Mesothelial cell of epicardium (in vitro differentiated cells): Measurements from ENCODE around the gene FRMPD4. TPM values are rescaled to one million over a fixed set of nuclear protein-coding genes. Genes with fewer than 3 reads are reported as not detected.

Experiments
- DNase-seq, 2 experiments: peaks; one replicate each; pipeline ENCODE4 v3.0.0; 2021; ENCODE audit warnings: low spot score in 2 of 2; ENCODE audit not compliant: unreplicated experiment in 2 of 2
- H3K27ac Mint-ChIP-seq: 2 replicates; pipeline ENCODE4 v1.8.0; 2021; ENCODE audit warnings: mixed read lengths
- H3K27me3 Mint-ChIP-seq: 2 replicates; pipeline ENCODE4 v1.8.0; 2021; ENCODE audit warnings: low read depth, mixed read lengths
- H3K36me3 Mint-ChIP-seq: 2 replicates; pipeline ENCODE4 v1.8.0; 2021; ENCODE audit warnings: mixed read lengths
- H3K4me1 Mint-ChIP-seq: 2 replicates; pipeline ENCODE4 v1.8.0; 2021; ENCODE audit warnings: mixed read lengths
- H3K4me3 Mint-ChIP-seq: 2 replicates; pipeline ENCODE4 v1.8.0; 2021; ENCODE audit warnings: mild to moderate bottlenecking, moderate library complexity, mixed read lengths
- H3K9me3 Mint-ChIP-seq: 2 replicates; pipeline ENCODE4 v1.8.0; 2021; ENCODE audit warnings: mixed read lengths
- total RNA-seq: library from RNA; stranded (reverse); gene quantifications from 3 replicates; pipeline ENCODE4 v1.2.1, GENCODE V29; 2021
- TF ChIP-seq, protein P1 (sequence below): fragments of 200-600 bp; sonication (generic); IDR thresholded peaks from one replicate; pipeline ENCODE4 v1.5.0; 2021; ENCODE audit warnings: antibody characterized with exemption; ENCODE audit not compliant: unreplicated experiment

Gene FRMPD4
- total RNA-seq, 1 donor from 2014 or later, result not detected

DNA sequence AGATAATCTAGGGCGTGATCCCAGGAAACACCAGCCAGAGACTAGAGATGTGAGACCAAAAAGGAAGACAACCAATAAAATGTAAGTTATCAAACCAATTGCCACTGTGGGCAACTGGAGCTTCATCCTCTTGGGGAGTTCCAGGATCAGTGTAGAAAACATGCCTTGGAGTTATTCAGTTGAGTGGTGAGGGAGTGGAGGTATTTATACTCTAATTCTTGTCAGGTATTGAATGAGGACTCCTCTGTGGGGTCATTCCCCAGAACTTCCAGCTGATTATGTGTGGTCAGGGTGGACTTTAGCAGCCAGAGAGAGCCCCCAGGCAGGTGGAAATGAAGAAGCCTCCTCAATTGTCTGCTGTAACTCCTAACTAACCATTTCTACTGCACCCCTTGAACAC lies 509.0 kb downstream of the FRMPD4 start:
- Mint-ChIP-seq H3K4me1 (no peaks in the 10 kb centered on the region), H3K9me3 (peaks cover 41% of the 10 kb centered on the region), H3K27me3 (peaks cover 16% of the 10 kb centered on the region), H3K27ac (no peak overlapping the region), H3K4me3 (no peak overlapping the region), H3K36me3 (no peaks in the 10 kb centered on the region)
- no peak for DNase-seq
- TF ChIP-seq, protein P1, sequence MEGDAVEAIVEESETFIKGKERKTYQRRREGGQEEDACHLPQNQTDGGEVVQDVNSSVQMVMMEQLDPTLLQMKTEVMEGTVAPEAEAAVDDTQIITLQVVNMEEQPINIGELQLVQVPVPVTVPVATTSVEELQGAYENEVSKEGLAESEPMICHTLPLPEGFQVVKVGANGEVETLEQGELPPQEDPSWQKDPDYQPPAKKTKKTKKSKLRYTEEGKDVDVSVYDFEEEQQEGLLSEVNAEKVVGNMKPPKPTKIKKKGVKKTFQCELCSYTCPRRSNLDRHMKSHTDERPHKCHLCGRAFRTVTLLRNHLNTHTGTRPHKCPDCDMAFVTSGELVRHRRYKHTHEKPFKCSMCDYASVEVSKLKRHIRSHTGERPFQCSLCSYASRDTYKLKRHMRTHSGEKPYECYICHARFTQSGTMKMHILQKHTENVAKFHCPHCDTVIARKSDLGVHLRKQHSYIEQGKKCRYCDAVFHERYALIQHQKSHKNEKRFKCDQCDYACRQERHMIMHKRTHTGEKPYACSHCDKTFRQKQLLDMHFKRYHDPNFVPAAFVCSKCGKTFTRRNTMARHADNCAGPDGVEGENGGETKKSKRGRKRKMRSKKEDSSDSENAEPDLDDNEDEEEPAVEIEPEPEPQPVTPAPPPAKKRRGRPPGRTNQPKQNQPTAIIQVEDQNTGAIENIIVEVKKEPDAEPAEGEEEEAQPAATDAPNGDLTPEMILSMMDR, result no peak

DNA sequence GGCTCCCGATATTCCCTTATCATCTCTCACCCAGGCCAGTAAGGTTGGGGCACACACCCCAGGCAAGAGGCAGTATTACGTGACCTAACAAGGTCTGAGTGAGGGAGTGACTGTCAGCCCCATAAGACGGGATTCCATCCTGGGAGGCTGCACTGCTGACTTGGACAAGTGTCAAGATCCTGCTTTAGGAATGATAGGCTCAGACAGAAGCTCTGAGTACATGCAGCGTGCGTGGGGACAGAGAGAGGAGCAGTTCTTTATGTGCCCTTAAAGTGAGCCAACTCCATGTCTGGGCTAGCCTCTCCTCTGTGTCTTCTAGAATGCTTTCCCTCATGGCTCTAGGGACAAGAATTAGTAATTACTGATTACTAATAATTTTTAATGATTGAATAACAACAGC lies 510.7 kb downstream of the FRMPD4 start:
- no peak for DNase-seq
- TF ChIP-seq, protein P1, result no peak
- no peaks in the 10 kb centered on the region for H3K4me1 Mint-ChIP-seq
- H3K9me3 Mint-ChIP-seq, result peaks cover 44% of the 10 kb centered on the region
- H3K4me3 Mint-ChIP-seq, result no peak overlapping the region
- peaks cover 15% of the 10 kb centered on the region for H3K27me3 Mint-ChIP-seq
- H3K36me3 Mint-ChIP-seq, result no peaks in the 10 kb centered on the region
- H3K27ac Mint-ChIP-seq, result no peak overlapping the region

DNA sequence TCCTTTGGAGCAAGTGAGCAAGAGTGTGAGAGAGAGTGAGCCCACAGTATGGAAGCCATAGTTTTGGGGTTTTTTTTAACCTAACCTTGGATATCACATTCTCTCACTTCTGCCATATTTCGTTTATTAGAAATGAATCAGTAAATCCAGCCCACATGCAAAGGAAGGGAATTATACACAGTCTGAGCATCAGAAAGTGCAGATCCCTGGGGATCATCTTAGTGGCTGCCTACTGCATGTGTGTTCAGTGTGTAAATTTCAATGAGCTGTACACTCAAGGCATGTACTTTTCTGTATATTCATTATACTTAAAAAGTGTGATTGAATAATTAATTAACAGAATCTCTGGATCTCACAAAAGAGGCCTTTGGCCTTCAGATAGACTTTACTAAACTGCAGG lies 519.2 kb downstream of the FRMPD4 start:
- TF ChIP-seq, protein P1, result no peak
- Mint-ChIP-seq H3K9me3 (peaks cover 47% of the 10 kb centered on the region), H3K27ac (no peak overlapping the region), H3K4me3 (no peak overlapping the region), H3K27me3 (no peaks in the 10 kb centered on the region), H3K4me1 (no peaks in the 10 kb centered on the region), H3K36me3 (no peaks in the 10 kb centered on the region)
- no peak for DNase-seq

DNA sequence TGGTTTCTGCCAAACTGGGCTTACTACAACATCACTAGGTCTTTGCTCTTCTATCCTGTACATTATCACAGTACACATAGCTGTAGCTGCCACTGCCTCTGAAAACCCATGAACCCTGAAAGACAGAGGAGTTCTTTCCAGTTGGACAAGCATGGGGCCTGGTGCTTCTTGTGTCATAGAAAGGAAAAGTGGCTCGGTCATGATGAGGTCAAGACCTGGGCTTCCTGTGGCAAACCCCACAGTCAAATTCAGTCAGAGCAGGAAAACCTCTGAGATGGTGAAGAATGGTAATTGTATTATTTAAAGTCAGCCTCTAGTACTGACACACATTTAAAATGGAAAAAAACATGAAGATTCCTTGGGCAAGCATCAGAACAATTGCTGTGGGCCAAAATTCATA lies 519.6 kb downstream of the FRMPD4 start:
- no peaks in the 10 kb centered on the region for H3K4me1 Mint-ChIP-seq
- no peak overlapping the region for H3K4me3 Mint-ChIP-seq
- no peak for DNase-seq
- no peaks in the 10 kb centered on the region for H3K36me3 Mint-ChIP-seq
- H3K9me3 Mint-ChIP-seq, result peaks cover 47% of the 10 kb centered on the region
- H3K27ac Mint-ChIP-seq, result no peak overlapping the region
- TF ChIP-seq, protein P1, result no peak
- H3K27me3 Mint-ChIP-seq, result no peaks in the 10 kb centered on the region

DNA sequence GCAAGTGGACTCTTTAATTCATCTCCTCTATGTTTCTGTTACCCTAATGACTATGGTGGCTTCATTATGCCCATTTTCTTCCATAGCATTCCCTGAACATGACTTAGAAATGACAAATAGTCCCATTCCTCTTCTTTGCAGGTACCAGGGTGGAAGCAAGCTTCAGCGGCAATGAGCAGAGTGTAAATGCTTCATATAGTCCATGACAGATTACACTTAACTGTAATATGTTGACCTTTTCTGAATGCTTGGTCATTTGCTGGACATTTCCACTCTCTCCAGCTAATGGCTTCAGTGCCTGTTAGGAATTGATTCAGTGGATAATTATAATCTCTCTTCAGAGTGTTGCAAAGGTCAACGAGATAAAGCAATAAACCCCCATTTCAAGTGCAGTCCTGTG lies 523.2 kb downstream of the FRMPD4 start:
- TF ChIP-seq, protein P1, result no peak
- Mint-ChIP-seq H3K27me3 (no peaks in the 10 kb centered on the region), H3K27ac (no peak overlapping the region), H3K4me1 (no peaks in the 10 kb centered on the region), H3K9me3 (peaks cover 60% of the 10 kb centered on the region), H3K36me3 (no peaks in the 10 kb centered on the region), H3K4me3 (no peak overlapping the region)
- no peak for DNase-seq
